Heart left ventricle (tissue), 13 donors: ENCODE data around the gene C2orf92.

Experiments
- CTCF ChIP-seq, 12 donors: fragments of 200-600 bp; sonication (generic) in 4 of 12; IDR thresholded peaks; one replicate each; pipeline versions ENCODE4 v1.5.0 to v1.8.0; 2018 to 2022; ENCODE audit warnings: antibody characterized with exemption in 12 of 12, mild to moderate bottlenecking in 5 of 12
- POLR2A ChIP-seq, 2 donors: fragments of 450-650 bp; IDR thresholded peaks; one replicate each; pipeline ENCODE4 v1.6.1; 2017; ENCODE audit warnings: antibody characterized with exemption in 2 of 2, mild to moderate bottlenecking in 2 of 2, moderate library complexity in 2 of 2
- donor health status: ischemic (EF 13 %, LVEDD 7.1; RV severe dilation, severe dysfunction).
- donor health status: DM: no; HTN: yes; CAD: no.
- donor health status: DM: no; HTN: no; CAD: no.
- donor health status: ischemic (EF 25% LVEDD 6.9; RV normal size, moderate dysfunction).
- donor health status: ischemic (EF 25% LVEDD 5.7; RV mildly dilated, moderate dysfunction).
- donor health status: ischemic (EF 35%, LVEDD 5.7; RV mildly dilated, moderate dysfunction).
- donor health status: nonischemic (EF 11% LVEDD 7.7; RV severe dilation, severe dysfunction).
- donor health status: DM: yes; HTN: yes; CAD: no.
- donor health status: PGD.
- donor health status: ischemic (EF 29% LVEDD 5.4; RV normal size, mild dysfunction).
- donor health status: nonischemic (EF 23%, LVEDD 6.1; RV moderate dilation, normal function).

- TF ChIP-seq CTCF (IDR thresholded peaks at IDR 0.05) (peak in 1 of 12 donors; percentile 14), POLR2A (IDR thresholded peaks at IDR 0.05) (no peak)
These were observed 5.9 kb upstream of the C2orf92 start for GRCh38 chr2:97663626-97663961.
